HG03432 (cell line): ENCODE results near the gene RAB44.

Source experiments
- ATAC-seq: cut with Tn5 transposase; IDR thresholded peaks from one replicate; pipeline ENCODE4 v1.9.1; 2021; ENCODE audit warnings: mild to moderate bottlenecking, moderate library complexity; ENCODE audit not compliant: unreplicated experiment

The RAB44 gene

DNA sequence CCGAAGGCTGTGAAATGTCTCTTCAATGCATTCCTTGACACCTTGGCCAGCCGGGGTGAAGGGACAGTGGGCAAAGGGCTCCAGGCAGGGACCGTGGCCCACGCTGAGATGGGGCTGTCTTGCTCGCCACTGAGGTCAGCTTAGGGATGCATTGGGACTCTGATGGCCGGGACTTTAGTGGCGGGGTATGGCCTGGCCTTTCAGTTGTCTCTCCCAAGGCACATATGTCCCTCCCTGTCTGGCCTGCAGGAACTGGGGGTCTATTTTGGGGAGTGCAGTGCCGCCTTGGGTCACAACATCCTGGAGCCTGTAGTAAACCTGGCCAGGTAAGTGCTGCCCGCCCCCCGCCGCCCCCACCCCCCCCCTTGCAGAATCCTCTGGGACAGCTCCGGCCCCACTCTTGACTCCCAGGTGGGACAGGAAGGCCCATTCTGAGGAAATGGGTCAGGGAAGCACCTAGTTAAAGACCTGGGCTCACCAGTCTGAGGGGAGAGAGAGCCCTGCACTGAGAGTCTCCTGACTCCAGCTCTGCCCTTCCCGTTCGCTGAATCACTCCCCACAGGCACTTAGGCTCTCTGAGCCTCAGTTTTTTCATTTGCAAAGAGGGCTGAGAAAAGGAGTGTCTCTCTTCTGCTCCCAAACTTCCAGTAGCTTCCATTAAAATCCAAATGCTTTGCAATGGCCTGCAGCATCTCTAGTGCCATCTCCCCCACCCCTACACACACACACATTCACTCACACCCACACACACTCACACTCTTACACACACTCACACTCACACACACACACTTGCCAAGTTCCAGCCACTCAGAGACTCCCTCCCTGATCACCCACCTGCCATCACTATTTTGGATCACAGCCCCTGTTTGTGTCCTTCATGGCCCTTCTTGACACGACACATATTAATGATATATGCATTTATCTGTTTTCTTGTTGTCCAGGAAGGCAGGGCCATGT, 33.1 kb downstream of the RAB44 start:
- ATAC-seq: no peak

DNA sequence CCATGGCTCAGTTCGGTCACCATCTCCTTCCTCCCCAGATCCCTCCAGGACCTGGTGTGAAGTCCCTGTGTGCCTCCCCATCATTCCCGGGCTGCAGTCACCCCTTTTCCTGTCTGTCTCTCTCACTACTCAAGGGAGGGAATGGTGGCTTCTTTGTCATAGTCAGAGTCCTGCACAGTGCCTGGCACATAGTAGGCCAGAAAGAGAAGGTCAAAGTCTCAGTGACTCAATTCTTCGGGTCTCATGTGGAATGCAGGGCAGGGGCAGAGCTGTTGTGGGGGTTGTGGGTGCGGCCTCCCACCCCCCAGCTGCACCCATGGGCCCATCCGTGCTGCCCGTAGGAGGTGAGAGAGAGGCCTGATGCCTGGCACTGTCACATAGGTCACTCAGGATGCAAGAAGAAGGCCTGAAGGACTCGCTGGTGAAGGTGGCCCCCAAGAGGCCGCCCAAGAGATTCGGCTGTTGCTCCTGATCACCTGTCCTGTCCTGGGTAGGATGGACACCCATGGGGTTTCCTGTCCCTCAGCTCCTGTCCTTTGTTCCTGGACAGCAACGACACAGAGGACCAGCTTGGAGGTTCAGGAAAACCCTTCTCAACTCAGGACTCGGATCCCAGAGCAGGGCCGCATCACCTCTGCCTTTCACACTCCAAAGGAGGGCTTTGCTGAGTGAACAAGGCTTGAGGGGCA, 34.1 kb downstream of the RAB44 start:
- ATAC-seq: no peak

DNA sequence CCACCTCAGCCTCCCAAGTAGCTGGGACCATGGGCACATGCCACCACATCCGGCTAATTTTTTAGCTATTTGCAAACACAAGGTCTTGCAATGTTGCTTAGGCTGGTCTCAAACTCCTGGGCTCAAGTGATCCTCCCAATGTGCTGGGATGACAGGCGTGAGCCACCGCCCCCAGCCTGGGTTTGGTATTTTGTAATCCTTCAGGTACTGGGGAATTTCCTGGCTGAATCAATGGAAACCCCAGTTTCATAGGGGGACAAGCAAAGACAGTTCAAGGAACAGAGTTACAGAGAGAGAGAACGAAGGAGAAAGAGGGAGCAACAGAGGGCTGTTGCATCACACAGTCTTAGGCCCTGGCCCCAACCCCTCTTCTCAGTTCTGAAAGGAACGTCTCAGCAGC, 35.7 kb downstream of the RAB44 start:
- ATAC-seq: no peak

DNA sequence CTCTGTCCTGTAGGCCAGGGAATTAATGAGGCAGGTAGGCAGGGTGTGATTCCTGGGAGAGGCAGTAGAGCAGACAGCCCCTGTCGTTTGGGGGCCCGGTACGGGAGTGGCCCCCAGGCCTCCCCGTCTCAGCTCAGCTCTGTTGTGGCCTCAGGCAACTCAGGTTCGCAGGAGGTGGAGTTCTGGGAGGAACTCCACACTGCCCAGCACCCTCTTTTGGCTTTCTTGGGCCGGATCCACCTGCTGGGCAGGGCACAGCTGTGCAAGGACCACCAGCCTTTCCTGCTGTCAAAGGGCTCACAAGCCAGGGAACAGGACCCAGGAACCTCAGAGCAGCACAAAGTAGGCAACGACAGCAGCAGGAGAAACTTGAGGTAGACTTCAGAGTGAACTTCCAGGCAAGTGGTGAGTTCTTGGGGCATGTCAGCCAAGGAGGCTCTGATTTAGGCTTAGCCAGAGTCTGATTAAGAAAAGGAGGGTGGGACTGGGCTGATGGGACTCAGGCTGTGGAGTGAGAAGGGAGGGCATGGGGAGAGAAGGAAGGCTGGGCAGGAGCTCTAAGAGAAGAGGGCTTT, 36.9 kb downstream of the RAB44 start:
- no peak for ATAC-seq

DNA sequence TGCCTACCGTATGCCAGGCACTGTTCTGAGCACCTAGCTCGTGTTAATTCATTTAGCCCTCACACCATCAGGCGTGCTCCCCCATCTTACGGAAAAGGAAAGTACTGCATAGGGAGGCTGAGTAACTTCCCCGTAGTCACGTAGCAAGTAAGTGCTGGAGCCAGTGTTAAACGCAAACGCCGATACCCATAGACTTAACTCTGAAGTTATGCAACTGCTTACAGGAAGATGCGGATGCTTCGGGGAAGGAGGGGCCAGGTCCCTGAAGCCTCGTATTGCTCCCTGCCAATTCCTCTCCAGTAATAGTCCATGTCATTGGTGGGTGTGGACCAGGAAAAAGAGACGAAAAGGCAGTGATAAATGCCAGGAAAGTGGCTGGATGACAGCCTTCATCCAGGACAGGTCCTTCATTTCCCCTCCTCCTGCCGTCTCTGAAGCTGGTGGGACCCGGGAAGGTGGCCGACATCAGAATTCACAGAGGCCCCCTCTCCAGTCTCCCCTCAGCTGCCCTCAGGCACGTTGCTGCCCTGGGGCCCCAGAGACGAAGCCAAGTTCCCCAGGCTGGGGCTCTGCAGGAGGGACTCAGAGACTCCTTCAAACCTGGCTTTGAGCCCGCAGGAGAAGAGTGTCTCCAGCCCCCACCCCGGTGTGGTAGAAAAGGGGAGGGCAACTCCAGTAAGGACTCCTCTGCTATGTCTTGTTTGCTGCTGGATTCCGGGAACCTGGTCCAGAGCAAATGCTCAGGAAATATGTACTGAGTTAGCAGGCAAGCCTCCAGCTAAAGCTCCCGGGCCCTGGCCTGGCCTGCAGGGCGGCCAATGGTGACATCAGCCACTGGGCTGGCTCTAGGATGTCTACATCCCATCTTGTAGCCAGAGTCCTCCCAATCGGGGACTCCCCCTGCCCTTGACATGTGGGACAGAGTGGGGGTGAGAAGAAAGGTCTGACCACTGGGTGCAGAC, 37.8 kb downstream of the RAB44 start:
- no peak for ATAC-seq

DNA sequence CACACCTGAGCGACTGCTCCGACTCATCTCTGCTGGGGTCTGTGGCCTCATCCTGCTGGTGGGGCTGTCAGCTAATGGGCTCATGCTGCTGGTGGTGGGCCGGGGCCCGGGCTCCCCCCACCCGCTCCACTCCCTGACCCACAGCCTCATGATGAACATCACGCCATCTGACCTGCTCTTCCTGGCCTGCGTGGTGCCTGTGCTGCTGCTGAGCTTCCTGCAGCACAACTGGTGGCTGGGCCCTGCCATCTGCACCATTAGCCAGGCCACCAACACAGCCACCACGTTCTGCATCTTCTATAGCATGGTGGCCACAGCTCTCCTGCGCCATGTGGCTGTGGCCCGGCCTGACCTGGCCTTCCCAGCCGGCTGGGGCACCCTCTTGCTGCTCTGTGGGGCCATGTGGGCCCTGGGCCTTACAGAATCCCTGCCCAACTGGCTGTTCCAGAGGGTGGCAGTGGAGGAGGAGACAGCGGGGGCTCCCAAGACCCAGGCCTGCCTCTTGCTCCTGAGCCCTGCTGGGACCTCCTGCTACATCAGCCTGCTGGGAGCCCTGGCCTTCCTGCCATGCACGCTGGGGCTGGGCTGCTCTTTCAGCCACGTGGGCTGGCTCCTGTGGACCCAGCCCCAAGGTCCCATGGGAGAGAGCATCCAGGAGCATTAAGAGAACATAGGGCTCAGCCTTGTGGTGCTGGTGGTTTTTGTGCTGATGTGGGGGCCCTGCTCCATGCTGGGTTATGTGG, 39.6 kb downstream of the RAB44 start:
- ATAC-seq: no peak

DNA sequence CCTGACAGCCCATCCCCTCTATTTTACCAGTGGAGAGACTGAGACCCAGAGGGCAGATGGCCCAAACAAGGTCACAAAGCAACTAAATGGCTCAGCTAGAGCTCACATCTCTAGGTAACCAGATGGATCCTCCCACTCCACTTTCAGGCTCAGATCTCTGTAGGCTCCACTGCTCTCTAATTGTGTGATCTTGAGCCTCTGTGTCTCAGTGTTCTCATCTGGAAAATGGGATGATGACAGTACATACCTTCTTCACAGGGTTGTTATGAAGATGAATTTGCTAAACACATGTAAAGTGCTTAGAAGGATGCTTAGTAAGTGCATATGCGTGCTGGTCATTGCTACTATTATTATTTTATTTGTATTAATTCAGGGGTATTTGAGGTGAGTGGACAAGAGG, 40.5 kb downstream of the RAB44 start:
- no peak for ATAC-seq

DNA sequence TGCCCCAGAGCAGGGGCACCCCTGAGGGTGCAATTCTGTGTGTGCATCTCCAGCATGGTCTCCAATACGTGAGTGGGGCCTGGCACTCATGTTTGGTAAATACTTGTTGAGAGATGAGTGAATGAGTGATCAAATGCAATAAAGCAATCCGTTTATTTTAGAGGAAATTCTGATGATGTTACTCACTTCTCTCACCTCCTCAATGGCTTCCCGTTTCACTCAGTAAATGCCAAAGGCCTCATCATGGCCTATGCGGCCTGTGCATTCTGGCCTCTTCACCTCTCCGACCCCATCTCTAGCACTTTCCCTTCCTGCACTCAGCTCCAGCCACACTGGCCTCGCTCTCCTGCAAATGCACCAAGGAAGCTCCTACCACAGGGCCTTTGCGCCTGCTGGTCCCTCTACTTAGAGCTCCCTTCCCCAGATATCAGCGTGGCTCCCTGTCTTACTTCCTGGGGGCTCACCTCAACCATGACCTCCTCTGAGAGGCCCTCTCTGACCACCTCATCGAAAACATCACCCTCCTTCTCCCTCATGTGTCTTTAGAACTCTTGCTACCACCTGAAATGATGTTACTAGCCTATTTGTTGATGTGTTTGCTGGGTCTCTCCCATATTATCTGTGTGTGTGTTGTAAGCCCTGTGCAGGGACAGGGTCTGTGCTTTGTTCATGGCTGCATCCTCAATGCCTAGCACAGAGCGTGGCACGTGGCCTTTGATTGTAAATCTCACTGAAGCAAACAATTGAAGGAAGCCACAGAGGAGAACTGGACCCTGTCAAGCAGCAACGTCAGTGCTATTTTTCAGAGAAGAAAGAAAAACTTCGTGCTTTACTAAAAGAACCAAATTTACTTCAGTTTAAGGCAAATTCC, 42.6 kb downstream of the RAB44 start:
- ATAC-seq: no peak

DNA sequence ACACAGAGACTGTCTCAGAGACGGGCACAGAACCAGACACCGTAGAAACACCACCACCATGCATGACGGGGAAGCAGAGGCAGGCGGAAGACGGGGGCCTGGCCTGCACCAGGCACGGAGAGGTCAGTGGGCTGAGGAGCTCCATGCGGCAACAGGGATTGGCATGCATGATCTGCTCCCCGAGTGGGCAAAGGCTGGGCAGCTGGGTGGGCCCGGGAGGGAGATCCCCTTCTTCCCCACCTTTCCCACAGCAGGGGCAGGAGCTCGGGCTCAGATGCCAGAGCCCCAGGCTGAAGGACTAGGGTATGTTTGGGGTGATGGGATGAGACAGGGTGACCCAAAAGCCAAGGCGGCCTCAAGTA, 43.2 kb downstream of the RAB44 start:
- no peak for ATAC-seq

DNA sequence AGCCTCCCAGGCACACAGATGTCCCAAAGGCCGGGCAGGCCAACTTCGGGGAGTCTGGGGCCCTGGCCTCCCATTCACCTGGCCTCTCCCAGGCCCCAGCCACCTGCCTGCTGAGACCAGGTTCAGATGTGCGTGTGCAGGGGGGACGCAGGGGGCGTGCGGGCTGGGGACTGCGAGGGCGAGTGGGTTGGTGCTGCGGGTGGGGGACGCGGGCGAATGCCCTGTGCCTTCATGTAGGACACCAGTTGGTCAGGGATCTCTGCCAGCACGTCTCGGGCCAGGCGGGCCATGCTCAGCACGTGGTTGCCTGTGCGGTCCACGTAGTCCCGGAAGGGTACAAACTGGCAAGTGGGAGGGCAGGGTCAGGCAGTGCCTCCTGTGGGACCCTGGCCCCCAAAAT, 44.5 kb downstream of the RAB44 start:
- no peak for ATAC-seq

DNA sequence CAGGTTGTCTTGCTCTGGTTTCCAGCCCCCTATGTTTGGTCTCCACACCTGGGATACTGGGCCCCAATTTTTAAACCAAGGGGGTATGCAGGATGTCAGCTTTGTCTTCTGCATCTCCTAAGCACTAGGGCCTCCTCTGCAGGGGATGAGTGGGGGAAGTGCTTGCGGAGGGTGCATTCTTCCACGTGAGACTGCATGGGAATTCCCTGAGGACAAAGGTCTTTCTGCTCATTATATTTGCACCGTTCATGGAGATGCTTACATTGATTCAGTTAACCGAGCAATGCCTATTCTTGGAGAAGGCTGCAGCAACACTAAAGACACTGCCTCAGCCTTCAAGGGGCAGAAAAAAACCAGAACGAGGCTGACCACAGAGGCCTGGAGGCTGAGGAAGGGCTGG, 45.4 kb downstream of the RAB44 start:
- no peak for ATAC-seq

DNA sequence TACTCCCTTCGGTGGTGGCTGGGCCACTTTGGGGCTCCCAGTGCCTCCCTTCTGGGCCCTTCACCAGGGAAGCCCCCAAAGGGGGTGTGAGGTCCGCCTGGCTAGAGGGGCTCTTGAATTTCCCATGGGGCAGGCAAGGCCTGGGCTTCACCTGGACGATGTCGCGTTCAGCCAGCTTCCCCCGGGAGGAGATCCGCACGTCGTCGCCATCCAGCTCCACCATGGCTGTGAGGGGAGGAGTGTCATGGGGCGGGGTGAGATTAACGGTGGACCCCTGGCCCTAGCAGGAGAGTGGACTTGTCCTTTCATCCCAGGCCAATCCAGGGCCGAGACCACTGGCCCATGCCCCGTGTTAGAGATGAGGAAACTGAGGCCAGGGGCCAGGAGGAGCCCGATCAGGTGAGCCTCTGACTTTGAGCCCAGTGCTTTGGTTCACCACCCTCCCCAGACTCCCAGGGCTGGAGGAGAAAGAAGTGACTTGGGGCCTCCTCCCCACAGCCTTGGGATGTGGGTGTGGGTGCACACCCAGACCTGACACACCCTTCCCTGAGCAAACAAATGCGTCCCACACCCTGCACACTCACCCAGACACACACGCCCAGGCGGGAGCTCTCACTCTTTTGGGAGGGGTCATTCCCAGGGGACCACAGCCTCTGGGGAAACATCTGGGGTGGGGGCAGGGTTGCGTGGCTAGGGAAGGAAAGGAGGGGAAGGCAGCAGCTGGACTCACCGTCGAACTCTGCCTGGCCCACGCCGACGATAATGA, 46.1 kb downstream of the RAB44 start:
- no peak for ATAC-seq

DNA sequence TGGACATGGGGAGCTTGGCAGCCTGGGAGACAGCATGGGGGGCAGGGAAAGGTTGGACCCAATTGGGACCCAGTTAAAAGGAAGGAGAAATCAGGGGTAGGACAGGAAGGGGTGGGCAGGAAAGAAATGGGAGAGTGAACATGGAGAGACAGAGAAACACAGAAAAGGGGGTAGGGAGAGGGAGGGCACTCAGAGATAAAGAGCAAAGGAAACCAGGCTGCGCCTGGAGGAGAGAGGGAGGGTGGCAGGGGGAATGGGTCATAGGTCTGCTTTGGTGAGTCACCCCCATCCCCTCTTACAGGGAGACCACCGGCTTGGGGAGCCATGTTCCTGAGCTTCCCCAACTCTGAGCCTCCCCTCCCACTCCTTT, 46.7 kb downstream of the RAB44 start:
- no peak for ATAC-seq

DNA sequence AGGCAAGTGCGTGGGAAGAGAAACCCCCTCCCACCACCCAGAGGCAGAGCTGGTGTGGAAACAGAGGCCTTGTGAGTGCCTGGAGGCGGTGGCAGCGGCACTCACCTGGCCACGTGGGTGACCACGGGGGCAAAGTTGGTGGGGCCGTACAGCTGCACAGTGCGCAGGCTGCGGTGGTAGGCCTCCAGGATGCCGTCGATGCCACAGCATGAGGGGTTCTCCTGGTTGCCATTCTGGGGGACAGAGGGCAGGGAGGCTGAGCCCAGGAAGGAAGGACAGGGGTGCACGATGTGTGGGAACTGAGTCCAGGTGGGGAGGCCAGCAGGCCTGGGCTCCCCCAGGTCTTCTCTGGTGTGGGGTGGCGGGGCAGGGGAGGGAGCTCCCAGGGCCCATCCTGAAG, 47.7 kb downstream of the RAB44 start:
- no peak for ATAC-seq

DNA sequence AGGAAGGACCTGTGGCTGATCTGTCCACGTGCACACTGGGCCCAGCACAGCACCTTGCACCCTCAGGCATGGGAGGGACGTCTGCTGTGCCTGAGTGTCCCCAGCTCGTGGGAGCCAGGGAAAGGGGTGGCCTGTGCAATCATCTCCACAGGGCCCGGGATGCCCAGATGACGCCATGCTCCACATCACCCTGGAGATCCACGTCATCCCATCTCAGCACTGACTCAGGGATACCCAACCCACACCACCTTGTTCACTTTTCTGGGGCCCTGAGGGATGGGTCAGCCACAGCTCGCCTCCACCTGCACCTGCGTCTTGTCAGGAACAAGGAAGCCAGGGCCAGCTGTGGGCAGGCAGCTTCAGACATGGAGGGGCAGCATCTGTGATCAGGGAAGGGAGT, 48.2 kb downstream of the RAB44 start:
- ATAC-seq: no peak

DNA sequence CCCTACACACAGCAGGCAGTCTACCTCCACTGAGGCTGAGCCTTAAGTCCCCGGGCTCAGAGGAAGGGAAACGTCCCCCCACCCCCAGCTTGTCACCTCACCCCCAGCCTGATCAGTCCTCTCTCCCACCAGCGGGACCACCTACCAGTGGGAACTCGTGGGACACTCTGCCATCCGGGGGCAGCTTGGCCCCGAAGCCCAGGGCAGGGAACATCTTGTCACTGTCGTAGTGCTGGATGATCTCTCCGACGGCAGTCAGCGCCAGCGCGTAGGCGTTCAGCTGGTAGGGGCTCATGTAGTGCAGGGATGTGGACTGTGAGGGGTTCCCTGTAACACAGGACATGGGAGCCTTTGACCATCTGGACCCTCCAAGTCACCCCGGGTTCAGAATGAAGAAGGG, 48.6 kb downstream of the RAB44 start:
- no peak for ATAC-seq

DNA sequence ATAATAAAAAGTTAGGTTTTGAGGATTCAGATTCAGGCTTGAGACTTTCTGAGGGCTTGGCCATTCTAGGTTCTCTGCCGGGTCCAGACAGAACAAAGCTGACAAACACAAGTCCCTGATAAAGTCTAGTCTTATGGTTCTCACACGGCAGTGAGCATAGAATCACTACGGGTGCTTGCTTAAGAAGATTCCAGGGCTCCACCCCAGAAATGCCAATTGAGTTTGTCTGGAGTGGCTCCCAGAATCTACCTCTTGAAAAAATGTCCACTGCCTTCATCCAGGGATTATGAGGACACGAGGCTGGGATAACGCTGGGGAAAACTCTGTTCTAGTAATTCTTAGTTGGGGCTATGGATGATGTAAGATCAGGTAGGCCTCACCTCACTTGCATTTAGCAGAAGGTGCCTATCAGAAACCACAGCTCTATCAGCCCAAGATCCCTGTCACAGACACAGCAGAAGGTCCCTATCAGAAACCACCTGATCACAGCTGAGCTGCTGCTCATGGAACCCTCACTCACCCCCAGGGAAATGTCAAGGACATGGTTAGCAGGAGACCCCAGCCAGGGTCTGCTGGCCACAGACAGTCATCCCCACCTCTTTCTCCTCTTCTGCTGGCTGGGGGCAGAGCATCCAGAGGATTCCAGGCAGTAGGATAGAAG, 52.3 kb downstream of the RAB44 start:
- no peak for ATAC-seq

DNA sequence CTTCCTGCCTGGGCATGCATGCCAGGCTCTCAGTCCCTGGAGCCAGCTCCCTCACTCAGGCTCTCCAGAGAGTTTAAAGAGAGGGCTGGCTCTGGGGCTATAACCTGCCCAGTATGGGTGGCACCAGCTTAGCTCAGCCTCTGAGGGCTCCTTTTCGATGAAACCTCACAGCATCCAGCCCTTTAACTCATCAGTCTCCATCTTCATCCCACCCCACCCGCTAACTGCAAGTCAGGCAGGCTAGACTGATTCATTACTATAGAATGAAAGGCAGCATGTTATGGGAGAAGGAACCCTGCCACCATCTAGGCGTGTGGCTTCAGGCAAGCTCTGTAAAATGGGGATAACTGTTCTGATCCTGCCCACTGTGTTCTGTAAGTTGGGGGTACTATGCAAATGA, 53.5 kb downstream of the RAB44 start:
- no peak for ATAC-seq
